Stimulated activated CD4-positive, alpha-beta T cell treated with anti-CD3 and anti-CD28 coated beads, Interleukin-1b, Interleukin-23, amount 100 ng/mL, for 24 hours (primary cell): Measurements from ENCODE around the gene AP1G1.
A peak's percentile ranks its signal among the peaks of the same experiment; 100 is the strongest.
"Not testable (repeated sequence)": the region's sequence is repeated elsewhere in the genome, so short reads cannot be mapped to it uniquely, and the experiment has no call there.

Source experiments
- DNase-seq, 4 experiments: peaks; one replicate each; pipeline ENCODE4 v3.0.0-alpha.2; 2020; ENCODE audit warnings: low read depth in 4 of 4, low spot score in 1 of 4

Gene AP1G1

GRCh38 chr16:71808593-71809459 lies at the start of gene AP1G1:
Gene AP1G1, minus strand, starts transcription at chr16:71808834. Its CDS starts 19,355 bp downstream, at chr16:71789479.
- peak; percentile 72 to 86 (median 83) for DNase-seq

DNA sequence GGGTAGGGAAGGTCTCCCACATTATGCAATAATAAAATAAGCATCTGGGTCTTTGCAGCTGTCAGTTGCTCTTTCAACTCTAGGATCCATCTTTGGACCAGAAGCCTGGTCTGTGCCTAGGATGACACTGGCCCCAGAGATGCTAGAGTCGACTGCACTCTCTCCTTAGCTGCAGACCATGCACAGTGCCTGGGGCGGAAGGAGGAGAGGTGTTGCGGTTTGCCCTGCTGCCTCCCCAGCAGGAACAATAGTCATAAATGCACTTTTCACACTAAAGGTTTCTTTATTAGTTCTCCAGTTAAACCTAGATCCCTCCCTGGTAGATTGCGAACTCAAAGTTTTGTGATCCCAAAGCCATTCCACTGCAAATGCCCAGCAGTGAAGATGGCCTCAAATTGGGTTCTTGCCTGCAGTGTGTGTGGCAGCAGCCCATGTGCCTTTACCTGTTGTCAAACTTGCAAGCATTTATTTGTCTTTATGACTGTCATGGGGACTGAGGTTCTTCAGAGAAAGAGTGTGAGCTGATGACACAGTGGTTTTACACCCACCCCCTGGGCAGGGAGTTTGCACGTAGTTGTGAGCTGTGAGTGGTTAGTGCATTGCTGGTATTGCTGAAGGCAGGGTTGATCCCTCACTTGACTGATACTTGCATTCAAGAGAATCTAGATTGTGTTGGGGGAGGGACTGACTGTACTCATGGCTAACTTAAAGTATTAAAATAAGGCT lies 47.5 kb upstream of the AP1G1 start:
- DNase-seq: no peak

DNA sequence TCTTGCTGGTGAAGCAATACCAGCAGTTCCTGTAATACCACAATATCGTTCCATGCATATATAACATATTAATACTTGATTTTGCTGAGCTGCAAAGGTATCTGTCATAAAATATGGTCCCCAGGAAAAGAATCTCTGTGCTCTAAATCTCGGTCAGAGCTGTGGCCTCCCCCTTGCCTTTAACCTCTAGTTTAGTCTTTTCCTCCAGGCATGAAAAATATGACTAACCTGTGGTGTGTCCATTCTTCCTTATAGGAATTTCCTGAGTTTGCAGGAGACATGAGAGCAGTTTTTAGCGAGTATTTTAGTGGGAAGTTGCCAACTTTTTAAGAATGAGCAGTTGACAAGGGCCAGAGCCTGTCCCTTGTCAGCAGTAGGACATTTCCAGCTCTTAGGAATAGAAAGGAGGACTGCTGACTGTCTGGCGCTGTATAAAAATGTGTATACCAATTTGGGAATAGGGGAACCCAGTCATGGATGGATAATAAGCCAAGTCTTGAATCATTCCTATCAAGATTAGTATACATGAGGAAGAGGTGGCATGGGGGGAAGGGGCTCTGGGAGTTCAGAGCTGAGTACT lies 45.8 kb upstream of the AP1G1 start:
- no peak for DNase-seq

- DNase-seq: no peak
These were observed 44.8 kb upstream of the AP1G1 start for GRCh38 chr16:71853413-71853812.

GRCh38 chr16:71852561-71852960 lies 43.9 kb upstream of the AP1G1 start:
- no peak for DNase-seq

GRCh38 chr16:71852158-71852557 lies 43.5 kb upstream of the AP1G1 start:
- no peak for DNase-seq

DNA sequence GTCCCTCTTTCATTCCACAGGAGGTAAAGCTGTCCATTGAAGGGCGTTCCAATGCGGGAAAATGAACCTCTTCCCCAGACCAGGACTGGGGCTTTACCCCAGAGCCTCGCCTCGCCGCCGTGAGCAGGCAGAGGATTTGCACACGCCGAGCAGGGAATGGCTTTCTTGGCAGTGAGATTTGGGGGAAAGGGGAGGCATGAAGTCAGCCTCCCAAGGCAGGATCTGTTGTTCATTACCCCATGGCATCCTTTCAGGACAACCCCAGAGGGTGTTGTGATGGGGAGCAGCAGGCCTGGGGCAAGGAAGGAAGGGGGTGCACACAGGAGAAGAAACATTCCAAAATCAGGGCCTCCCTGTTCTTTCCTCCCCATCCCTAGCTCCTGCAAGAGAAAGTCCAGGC lies 43.1 kb upstream of the AP1G1 start:
- DNase-seq: no peak

GRCh38 chr16:71848622-71849021 lies 40.0 kb upstream of the AP1G1 start:
- DNase-seq: no peak

- DNase-seq: no peak
These were observed 38.5 kb upstream of the AP1G1 start for GRCh38 chr16:71847096-71847495.

GRCh38 chr16:71846431-71846830 lies 37.8 kb upstream of the AP1G1 start:
- no peak for DNase-seq

DNA sequence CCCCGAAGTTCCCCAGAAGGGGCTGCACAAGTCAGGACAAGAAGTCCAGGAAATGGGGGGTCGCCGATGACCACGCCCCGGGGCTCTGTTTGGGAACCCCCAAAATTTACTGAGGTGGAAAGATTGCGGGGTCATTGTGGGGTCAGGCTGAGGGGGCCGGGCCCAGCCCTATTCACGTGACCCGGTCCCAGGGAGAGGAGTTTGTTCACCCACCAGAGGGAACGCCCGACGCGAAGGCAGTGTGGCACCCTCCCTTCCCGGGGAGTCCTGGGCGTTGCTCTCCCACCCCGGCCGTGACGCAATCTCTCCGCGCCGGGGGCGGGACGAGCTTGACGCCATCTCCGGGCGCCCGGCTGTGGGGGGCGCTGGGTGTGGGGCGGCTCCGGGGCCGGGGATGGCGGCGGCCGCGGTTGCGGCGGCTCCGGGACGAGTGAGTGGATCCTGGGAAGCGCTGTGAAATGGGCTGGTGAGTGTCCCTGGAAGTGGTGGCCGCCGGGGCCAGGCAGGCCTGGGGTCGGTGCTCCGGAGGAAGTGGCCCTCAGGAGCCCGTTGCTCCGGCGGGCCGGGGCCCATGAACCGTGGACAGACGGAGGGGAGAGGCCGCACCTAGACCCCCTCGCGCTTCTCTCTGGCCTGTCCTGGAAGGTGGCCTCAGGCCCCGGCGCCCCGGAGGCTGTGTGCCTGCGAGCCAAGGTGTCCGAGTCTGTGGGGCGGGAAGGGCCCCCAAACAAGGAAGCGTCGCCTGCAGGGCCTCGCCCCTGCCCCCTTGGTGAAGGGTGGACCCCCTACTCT lies 37.2 kb upstream of the AP1G1 start, which contains the start of gene ATXN1L:
Gene ATXN1L (plus strand): TSS at position 338 of the 792 bp plus-strand sequence. CDS start 3,765 bp downstream, outside the sequence.
- DNase-seq: peak; percentile 82 to 89 (median 86)

DNA sequence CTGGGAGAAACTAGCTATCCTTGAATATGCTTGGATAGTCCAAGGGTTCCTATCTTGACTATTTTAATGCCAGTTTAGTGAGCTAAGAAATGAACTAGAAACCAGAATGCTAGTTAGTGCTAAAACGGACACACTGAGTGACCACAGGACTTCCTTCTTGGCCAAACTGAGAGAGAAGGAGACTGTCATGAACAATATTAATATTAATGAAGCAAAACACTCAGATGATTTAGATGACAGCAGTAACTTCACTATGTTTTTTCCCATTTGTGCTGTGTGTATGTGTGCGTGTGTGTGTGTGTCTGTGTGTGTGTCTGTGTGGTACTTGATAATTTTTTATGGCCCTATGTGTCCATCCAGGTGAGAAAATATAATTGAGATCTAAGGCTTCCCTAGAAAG lies 34.9 kb upstream of the AP1G1 start:
- no peak for DNase-seq

DNA sequence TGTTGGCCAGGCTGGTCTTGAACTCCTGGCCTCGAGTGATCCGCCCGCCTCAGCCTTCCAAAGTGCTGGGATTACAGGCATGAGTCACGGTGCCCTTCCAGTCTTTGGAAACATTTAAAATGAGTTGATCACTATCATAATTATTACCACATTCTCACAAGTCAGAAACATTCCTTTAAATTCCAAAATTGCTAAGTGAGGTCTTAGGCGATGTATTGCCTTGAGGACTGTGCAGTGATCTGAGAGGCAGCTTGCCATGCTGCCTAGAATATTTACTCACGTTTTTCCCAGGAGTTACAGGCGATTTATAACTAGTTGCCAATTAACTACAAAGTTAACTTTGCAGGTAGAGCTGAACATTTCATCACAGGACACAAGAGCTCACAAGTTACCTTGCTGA lies 31.4 kb upstream of the AP1G1 start:
- no peak for DNase-seq

GRCh38 chr16:71837150-71837549 lies 28.5 kb upstream of the AP1G1 start:
- DNase-seq: no peak

- DNase-seq: no peak
These were observed 25.7 kb upstream of the AP1G1 start for GRCh38 chr16:71834291-71834690.

DNA sequence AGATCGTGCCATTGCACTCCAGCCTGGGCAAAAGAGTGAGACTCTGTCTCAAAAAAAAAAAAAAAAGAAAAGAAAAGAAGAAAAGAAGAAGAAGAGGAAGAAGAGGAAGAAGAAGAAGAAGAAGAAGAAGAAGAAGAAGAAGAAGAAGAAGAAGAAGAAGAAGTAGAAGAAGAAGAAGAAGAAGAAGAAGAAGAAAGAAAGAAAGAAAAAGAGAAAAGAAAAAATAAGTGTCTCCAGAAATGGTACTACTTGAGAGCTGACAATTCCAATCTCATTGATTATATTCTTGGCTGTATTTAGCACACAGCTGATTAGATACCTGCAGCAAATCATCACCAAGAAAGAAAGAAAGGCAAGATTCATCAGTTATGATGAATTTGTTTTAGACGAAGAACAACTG lies 23.5 kb upstream of the AP1G1 start:
- not testable (repeated sequence) for DNase-seq

- not testable (repeated sequence) for DNase-seq
These were observed 23.1 kb upstream of the AP1G1 start for GRCh38 chr16:71831698-71832097.

DNA sequence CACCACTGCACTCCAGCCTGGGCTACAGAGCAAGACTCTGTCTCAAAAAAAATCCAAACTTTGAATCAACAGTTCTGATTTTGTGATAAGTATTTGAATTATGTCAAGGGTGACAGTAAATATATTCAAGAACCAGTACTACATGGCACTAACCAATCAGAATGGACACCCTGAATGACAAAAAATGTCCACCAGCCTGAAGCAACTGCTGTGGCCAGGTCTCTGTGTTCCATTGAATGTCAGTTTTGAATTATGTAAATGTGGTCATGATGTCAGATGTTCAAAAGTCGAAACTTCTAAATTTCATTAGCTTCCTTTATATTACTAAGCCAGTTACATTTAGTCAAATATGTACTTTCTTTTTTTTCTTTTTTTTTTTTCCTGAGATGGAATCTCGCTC lies 21.7 kb upstream of the AP1G1 start:
- DNase-seq: no peak

GRCh38 chr16:71826533-71827017 lies 17.9 kb upstream of the AP1G1 start:
- no peak for DNase-seq

DNA sequence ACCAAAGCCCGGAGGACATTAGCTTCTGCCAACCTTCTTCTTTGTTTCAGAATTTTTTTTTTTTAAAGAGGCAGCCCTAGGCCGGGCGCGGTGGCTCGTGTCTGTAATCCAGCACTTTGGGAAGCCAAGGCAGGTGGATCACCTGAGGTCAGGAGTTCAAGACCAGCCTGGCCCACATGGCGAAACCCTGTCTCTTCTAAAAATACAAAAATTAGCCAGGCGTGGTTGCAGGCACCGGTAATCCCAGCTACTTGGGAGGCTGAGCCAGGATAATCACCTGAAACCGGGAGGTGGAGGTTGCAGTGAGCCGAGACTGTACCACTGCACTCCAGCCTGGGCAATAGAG lies 8.5 kb upstream of the AP1G1 start:
- DNase-seq: not testable (repeated sequence)

- no peak for DNase-seq
These were observed 2.7 kb upstream of the AP1G1 start for GRCh38 chr16:71811261-71811803.
